ENCODE measurements around the gene PPOX. TPM values are rescaled to one million over a fixed set of nuclear protein-coding genes. Genes with fewer than 3 reads are reported as not detected.

PPOX gene
- total RNA-seq, 2 experiments from 2014 or later: 42.0 to 45.5 TPM

DNA sequence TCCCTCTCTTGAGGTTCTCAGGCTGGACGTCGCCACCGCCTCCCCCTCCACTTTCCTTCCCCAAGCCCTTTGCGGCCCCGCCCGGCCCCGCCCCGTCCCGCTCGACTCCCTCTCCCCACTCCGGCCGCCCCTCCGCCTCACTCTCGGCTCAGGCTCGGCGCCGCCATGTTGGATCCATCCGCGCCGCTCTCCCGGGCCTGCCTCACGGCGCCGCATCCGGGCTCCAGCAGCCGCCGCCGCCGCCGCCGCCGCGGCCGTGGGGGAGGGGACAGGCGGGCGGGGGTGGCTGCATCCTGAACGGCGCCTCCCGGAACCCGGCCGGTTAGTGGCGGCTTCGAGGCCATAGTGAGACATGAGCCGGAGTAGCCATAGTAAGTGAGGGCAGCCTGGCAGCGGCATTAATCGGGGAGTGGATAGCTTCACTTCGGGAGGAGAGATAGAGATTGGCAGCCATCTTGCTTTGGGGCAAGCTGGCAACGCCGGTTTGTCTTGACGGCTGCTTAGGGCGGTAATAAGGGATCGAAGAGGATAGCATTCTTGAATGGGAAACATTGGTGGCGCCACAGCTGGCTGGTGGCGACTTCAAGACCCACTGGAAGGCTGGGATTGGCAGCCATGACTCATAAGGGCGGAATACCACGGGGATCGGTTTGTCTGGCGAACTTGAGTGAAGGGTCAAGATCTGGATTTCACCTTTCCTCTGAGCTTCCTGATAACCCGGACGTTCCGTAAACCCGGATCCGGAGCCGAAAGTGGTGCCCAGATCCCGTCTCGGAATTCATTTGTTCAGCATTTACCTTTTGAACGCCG lies 33.6 kb upstream of the PPOX start, which contains the start of gene DEDD:
TSS of gene DEDD (minus strand) at position 258 of the 810 bp plus-strand sequence. CDS start 8,205 bp downstream, outside the sequence.
- no peaks in the 10 kb centered on the region for H3K9me2 ChIP-seq (ENCODE audit: insufficient read depth, low read length)
- peak within 1 kb of the TSS; percentile 85 for H3K4me2 ChIP-seq (ENCODE audit: low read length)
- peak within 1 kb of the TSS; percentile 93 for H2AFZ ChIP-seq (ENCODE audit: low read length)
- H3K79me2 ChIP-seq (ENCODE audit: insufficient read depth, low read depth, low read length): peaks cover 28% of the 10 kb centered on the region; the same call in 1 of the 2 replicates
- intact Hi-C loops (cut with micrococcal nuclease; ENCODE audit: unreplicated experiment): no loop called here
- DNase-seq (ENCODE audit: low spot score): peak; percentile 95
- H3K27ac ChIP-seq (ENCODE audit: low read depth, low read length, poor library complexity, severe bottlenecking): peak within 1 kb of the TSS; percentile 70
- CTCF ChIA-PET (ENCODE audit: unreplicated experiment): interaction anchor here (0.6 to 1.4 kb wide), 5 partner anchors 15 to 1000 kb away, joined by 3 to 4 read pairs (median 3); partner anchors contain the start of genes B4GALT3 and PPOX
- no TSS peak for BruUV-seq (replicated peaks)
- H3K4me3 ChIP-seq (ENCODE audit: low read depth, low read length, poor library complexity, severe bottlenecking): peak within 1 kb of the TSS; percentile 86
- peaks cover 31% of the 10 kb centered on the region for H3K36me3 ChIP-seq (ENCODE audit: insufficient read depth, low read length)
- TF ChIP-seq, protein P1, sequence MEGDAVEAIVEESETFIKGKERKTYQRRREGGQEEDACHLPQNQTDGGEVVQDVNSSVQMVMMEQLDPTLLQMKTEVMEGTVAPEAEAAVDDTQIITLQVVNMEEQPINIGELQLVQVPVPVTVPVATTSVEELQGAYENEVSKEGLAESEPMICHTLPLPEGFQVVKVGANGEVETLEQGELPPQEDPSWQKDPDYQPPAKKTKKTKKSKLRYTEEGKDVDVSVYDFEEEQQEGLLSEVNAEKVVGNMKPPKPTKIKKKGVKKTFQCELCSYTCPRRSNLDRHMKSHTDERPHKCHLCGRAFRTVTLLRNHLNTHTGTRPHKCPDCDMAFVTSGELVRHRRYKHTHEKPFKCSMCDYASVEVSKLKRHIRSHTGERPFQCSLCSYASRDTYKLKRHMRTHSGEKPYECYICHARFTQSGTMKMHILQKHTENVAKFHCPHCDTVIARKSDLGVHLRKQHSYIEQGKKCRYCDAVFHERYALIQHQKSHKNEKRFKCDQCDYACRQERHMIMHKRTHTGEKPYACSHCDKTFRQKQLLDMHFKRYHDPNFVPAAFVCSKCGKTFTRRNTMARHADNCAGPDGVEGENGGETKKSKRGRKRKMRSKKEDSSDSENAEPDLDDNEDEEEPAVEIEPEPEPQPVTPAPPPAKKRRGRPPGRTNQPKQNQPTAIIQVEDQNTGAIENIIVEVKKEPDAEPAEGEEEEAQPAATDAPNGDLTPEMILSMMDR (conservative IDR thresholded peaks at IDR 0.05; ENCODE audit: low read length): peak; percentile 59; the same call in 1 of the 2 replicates
- TF ChIP-seq EZH2phosphoT487 (IDR thresholded peaks at IDR 0.05; ENCODE audit: borderline replicate concordance, low read depth, low read length): no peak
- POLR2A ChIA-PET: interaction anchor here (0.5 to 2.0 kb wide), 7 partner anchors 11 to 141 kb away, joined by 3 to 10 read pairs (median 3); partner anchors contain the start of genes NIT1 and PFDN2
- H3K4me1 ChIP-seq (ENCODE audit: insufficient read depth, low read length, poor library complexity, severe bottlenecking): peaks cover 30% of the 10 kb centered on the region
- no peaks in the 10 kb centered on the region for H4K20me1 ChIP-seq (ENCODE audit: insufficient read depth, low read length)
- no peaks in the 10 kb centered on the region for H3K9me3 ChIP-seq (ENCODE audit: low read length)

DNA sequence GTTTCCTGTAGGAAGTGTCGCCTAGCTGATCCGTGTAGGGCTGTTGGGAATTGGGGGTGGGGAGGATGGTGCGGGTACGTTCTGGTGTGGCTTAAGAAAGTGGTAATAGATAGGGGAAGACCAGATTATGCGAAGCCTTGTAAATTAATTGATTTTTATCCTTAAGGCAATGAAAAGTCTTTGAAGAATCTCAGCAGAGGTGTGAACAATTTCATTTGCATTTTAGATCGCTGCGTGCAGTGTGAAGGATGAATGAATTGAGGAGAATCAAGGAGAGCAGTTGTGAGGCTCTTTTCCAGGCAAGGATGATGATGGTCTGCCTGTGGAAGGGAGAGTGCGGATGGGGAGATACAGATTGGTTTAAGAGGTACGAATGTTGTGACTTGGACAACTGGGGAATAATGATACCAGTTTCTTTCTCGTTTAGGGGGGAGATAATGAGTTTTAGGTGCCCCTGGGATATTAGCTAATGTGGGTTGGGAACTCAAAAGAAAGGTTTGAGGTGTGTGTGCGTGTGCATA lies 32.9 kb upstream of the PPOX start:
- H3K9me2 ChIP-seq (ENCODE audit: insufficient read depth, low read length): no peaks in the 10 kb centered on the region
- peaks cover 28% of the 10 kb centered on the region; the same call in 1 of the 2 replicates for H3K79me2 ChIP-seq (ENCODE audit: insufficient read depth, low read depth, low read length)
- H3K4me1 ChIP-seq (ENCODE audit: insufficient read depth, low read length, poor library complexity, severe bottlenecking): peaks cover 34% of the 10 kb centered on the region
- no peaks in the 10 kb centered on the region for H4K20me1 ChIP-seq (ENCODE audit: insufficient read depth, low read length)
- ChIA-PET POLR2A (interaction anchor here (0.5 to 2.0 kb wide), 7 partner anchors 12 to 142 kb away, joined by 3 to 10 read pairs (median 3); partner anchors contain the start of genes NIT1 and PFDN2), CTCF (ENCODE audit: unreplicated experiment) (interaction anchor here (0.6 to 1.4 kb wide), 5 partner anchors 16 to 1001 kb away, joined by 3 to 4 read pairs (median 3); partner anchors contain the start of genes B4GALT3 and PPOX)
- H3K27ac ChIP-seq (ENCODE audit: low read depth, low read length, poor library complexity, severe bottlenecking): peak overlapping the region; percentile 70
- no peak for TF ChIP-seq EZH2phosphoT487 (IDR thresholded peaks at IDR 0.05; ENCODE audit: borderline replicate concordance, low read depth, low read length)
- TF ChIP-seq, protein P1 (conservative IDR thresholded peaks at IDR 0.05; ENCODE audit: low read length): no peak
- intact Hi-C loops (cut with micrococcal nuclease; ENCODE audit: unreplicated experiment): no loop called here
- H3K36me3 ChIP-seq (ENCODE audit: insufficient read depth, low read length): peaks cover 25% of the 10 kb centered on the region
- H3K4me2 ChIP-seq (ENCODE audit: low read length): peak overlapping the region; percentile 85
- H2AFZ ChIP-seq (ENCODE audit: low read length): peak overlapping the region; percentile 93
- DNase-seq (ENCODE audit: low spot score): no peak
- peak overlapping the region; percentile 86 for H3K4me3 ChIP-seq (ENCODE audit: low read depth, low read length, poor library complexity, severe bottlenecking)
- BruUV-seq (replicated peaks): TSS peak; percentile 68
- no peaks in the 10 kb centered on the region for H3K9me3 ChIP-seq (ENCODE audit: low read length)
